Activated CD8-positive, alpha-beta memory T cell treated with anti-CD3 and anti-CD28 coated beads, Interleukin-2, amount 50 U/mL, for 48 hours (primary cell): Measurements from ENCODE around the gene TMED8.
"Not testable (repeated sequence)": the region's sequence is repeated elsewhere in the genome, so short reads cannot be mapped to it uniquely, and the experiment has no call there.

ENCODE experiments used
- DNase-seq: peaks from one replicate; pipeline ENCODE4 v3.0.0-alpha.2; 2020

Gene TMED8

DNA sequence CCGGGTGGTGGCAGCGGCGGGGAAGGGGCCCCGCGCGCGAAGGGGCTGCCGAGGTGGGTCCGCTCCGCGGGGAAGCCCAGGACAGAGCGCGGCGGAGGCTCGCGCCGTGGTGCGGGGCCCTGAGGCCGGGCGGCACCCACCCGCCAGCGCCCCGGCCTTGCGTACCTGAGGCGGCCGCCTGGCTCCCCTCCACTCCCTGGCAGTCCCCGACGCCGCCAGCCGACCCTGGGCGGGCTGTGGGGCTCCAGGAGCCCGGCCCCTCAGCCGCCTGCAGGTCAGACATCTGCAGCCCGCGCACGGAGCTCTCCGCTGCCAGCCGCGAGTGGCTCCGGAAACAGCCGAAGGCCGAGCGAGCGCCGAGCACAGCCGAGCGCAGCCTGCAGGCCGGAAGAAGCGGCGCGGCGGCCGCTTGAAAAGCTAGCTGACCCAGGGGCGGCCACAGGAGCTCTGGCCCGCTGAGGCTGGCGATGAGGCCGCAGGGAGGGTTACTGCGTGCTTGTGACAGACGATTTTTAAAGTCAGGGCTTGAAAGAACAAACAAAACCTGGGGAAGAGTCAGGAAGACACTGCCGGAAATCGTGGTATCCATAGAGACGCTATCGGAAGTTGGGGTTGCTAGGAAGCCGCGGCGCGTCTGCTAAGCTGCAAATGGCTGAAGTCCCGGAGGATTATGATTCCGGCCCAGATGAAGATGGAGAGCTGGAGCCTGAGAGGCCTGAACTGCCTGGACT is at the start of gene TMED8, which contains the start of gene SAMD15:
TSS of gene TMED8 (minus strand) at position 324 of the 731 bp plus-strand sequence. CDS start at position 283, 41 bp downstream.
TSS of gene SAMD15 (plus strand) at position 609 of the 731 bp plus-strand sequence. CDS start at position 649, 40 bp downstream.
- DNase-seq, result peak; percentile 89

DNA sequence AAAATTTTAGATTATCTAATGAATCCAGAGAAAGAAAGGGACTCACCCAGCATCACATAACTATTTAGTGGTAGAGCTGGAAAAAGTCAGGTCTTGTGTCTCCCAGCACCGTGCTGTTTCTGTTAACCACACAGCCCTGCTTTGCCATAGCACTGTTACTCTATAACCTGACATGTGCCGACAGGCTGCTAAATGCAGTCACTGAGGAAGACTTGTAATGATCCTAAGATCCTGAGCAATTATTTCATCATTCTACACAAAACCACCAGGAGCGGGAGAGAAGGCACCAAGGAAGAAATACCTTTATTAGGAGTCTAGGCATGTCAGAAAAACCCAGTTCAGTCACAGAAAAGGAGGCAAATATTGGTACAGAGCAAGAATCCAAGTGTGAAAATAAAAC is 49.5 kb upstream of the TMED8 start:
- DNase-seq, result no peak

- DNase-seq, result no peak
Measured at GRCh38 chr14:77424862-77425261, 48.0 kb upstream of the TMED8 start.

DNA sequence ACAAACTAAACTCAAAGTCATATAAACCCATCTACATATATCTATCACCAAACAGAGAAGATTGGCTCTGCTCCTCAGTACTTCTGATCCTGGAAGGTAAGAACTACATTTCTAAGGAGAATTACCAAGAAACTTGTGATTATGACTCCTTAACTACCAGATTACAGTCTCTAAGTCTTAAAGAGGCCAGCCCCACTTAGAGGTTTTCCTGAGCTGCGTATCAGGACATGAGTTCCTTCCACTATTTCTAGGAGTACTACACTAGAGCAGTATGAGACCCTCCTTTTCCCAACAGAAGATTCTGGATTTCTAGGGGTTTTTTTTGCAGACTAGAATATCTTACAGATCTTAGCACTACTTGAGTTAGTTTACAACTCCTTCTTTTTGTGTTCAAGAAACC is 46.5 kb upstream of the TMED8 start, which contains the start of gene NOXRED1:
TSS of gene NOXRED1 (minus strand) at position 101 of the 400 bp plus-strand sequence. CDS start 634 bp downstream, outside the sequence.
- no peak for DNase-seq

- DNase-seq, result no peak
Measured at GRCh38 chr14:77421201-77421600, 44.3 kb upstream of the TMED8 start.

- DNase-seq, result no peak
Measured at GRCh38 chr14:77416836-77417235, 39.9 kb upstream of the TMED8 start.

DNA sequence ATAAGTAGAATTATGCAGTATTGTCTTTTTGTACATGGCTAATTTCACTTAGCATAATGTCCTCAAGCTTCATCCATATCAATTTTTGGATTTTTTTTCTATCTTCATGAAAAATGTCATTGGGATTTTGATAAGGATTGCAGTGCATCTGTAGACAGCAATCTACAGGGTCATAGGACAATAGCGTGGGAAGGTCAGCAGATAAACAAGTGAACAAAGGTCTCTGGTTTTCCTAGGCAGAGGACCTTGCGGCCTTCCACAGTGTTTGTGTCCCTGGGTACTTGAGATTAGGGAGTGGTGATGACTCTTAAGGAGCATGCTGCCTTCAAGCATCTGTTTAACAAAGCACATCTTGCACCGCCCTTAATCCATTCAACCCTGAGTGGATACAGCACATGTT is 39.2 kb upstream of the TMED8 start:
- not testable (repeated sequence) for DNase-seq

- not testable (repeated sequence) for DNase-seq
Measured at GRCh38 chr14:77415403-77416030, 38.6 kb upstream of the TMED8 start.

DNA sequence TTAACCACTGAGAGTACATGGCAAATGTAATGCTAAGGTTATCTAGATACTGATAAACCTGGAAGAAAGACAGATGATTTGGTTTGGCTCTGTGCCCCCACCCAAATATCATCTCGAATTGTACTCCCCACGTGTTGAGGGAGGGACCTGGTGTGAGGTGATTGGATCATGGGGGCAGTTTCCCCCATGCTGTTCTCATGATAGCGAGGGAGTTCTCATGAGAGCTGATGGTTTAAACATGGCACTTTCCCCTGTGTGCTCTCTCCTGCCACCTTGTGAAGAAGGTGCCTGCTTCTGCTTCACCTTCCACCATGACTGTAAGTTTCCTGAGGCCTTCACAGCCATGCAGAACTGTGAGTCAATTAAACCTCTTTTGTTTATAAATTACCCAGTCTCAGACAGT is 32.2 kb upstream of the TMED8 start:
- DNase-seq, result no peak

DNA sequence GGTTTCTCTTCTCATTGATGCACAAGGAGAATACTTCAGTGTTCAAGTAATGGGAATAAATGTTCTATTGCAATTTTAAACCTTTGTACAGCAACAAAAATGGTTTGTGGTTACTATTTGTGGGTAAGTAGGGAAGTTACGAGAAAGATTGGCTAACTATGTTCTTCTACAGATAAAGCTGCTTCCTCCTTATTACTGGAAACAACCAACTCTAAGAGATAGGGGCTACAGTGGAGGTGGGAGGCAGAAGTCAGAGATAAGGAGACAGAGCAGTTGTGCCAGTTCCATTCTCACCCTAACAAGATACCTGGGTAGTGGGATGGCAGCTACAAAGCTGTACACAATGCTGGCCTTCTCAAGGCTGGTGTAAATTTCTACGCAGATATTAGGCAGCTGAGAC is 30.3 kb upstream of the TMED8 start:
- no peak for DNase-seq

DNA sequence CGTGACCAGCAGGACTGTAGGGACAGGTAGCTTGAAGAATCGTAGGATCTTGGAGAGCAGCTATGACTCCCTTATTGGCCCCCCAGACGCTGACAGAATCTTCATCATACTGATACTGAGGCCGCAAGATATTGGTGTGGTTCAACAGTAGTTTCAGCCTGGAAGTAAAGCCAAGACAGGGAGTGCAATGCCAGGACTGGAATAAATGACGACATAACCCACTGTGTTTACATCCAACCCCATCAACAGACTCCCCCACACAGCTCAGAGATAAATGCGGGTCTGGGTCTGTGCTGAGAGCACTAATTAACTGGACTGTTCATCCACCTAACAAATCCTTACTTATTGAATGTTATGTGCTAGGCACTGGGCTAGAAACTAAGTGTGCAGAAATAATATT is 29.8 kb upstream of the TMED8 start:
- no peak for DNase-seq

DNA sequence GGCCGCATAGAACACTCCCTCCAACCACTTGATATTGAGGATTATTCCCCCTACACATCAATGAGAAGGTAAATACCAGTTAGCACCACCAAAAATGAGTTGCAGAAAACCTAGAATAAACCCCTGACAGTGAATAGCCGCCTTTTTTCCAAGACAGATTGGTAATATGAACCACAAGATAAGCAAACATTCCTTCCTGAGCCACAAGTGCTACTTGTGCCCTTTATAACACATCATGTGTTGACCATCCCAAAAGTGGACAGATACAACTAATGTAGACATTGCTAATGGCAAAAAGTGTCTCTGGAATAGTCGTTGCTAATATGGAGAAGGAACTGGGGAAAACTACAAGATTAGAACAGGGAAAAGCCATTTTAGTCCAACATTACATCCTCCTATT is 29.2 kb upstream of the TMED8 start:
- DNase-seq, result no peak

- no peak for DNase-seq
Measured at GRCh38 chr14:77403768-77404167, 26.9 kb upstream of the TMED8 start.

DNA sequence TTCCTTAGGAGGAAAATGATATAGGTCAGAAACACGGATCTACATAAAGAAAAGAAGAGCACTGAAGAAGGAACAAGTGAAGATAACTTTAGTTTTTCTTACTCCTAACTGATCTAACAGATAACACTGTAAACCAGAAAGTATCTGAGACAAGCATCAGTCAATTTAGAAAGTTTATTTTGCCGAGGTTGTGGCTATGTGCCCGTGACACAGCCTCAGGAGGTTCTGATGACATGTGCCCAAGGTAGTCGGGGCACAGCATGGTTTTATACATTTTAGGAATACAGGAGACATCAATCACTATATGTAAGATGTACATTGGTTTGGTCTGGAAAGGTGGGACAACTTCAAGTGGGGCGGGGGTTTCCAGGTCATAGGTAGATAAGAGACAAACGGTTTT is 23.3 kb upstream of the TMED8 start:
- DNase-seq, result no peak

- DNase-seq, result no peak
Measured at GRCh38 chr14:77390188-77390587, 13.3 kb upstream of the TMED8 start.

- no peak for DNase-seq
Measured at GRCh38 chr14:77378701-77379100, 1.8 kb upstream of the TMED8 start.

DNA sequence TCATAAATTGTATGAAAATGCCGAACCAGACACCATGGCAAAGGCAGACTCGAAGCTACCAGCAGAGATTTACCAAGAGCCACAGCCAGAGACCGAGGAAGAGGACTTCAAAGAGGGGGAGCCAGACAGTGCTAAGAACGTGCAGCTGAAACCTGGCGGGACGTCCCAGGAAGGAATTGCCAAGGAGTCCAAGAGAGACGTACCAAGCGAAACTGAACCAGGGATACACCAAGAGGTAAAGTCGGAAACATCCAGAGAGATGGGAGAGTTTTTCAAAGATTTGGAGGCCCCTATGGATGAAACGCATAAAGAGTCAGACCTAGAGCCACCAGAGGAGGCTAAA is 579 bp upstream of the TMED8 start:
- DNase-seq, result no peak

DNA sequence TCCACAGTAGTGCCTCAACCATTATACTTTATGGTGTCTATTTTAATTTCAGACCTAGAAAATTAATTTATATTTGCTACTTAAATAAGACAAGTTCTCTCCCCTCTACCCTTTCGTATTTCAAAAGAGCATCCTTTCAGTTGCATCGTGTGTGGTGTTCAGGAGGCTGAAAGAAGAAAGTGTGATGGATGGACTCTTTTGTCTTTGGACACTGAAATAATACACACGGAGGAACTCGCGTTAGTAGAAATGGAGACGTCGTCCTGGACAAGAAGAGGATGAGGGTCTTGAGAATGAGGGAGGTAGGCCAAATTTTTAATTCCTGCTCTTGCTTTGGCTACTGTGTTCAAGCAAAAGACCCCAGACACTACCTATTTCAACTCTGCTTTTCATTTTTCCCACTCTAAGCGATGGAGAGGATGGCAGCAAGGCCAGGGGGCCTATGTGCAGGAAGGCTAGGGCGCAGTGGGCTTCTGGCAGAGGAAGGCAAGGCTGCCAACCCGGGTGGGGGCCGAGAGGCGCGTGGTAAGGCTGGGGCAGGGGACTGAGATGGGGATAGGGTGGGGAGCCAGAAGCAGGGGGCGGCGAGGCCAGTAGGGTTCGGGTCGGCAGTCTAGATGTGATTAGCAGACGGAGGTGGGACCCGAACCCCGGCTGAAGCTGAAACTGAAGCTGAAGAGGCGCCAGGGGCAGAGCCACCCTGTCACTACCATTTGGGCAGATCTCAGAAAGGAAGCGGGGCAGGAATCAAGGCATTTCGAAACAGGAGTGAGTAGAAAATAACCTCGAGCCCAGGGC is 722 bp downstream of the TMED8 start:
- peak; percentile 70 for DNase-seq

GRCh38 chr14:77375164-77375950 is 1.5 kb downstream of the TMED8 start:
- no peak for DNase-seq

DNA sequence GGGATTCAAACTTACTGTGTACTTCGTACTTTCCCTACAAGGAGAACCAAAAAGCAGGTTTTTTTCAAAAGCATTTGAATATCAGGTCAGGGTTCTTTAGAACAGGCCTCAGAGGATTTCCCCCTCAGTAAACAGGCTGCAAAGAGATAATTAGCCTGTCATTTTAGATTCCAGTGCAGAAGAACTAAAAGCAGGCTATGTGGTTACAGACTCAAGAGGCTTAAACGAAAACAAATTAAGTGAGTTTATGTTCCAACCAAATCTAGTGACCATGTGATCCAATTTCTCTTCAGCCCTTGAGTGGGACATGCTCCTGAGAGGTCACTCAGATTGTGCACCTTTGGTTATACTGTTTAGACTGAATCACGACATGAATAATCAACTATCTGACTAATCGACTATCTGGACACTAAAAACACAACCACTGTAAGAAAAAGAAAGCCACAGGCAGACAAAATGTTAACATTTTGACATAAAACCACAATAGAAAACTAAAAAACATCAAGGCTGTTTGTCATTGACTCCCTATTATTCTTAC is 4.5 kb downstream of the TMED8 start:
- DNase-seq, result no peak

DNA sequence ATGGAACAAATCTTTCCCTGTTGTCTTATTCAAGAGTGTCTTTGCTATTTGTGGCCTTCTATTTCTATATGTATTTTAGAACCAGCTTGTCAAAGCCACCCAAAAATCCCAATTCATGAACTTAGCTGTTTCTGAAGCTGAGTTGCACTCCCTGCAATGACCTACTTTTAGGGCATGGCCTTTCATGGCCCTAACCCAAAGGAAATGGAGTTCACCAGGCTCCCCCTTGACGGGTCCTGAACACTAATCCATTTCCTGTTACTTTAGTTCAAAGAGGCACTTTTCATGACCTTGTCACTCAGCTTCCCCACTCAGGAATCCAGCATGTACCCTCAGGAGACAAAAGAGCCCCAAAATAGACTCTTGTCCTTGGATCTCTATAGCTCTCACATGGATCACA is 7.6 kb downstream of the TMED8 start:
- no peak for DNase-seq

DNA sequence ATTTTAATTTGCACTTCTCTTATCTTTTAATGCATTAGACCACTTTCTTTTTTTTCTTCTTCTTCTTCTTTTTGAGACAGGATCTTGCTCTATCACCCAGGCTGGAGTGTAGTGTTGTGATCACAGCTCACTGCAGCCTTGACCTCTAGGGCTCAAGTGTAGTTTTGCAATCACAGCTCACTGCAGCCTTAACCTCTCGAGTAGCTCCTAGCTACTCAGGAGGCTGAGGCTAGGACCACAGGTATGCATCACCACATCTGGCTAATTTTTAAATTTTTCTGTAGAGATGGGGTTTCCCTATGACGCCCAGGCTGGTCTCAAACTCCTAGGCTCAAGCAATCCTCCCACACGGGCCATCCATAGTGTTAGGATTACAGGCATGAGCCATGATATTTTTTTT is 12.7 kb downstream of the TMED8 start:
- DNase-seq, result no peak

DNA sequence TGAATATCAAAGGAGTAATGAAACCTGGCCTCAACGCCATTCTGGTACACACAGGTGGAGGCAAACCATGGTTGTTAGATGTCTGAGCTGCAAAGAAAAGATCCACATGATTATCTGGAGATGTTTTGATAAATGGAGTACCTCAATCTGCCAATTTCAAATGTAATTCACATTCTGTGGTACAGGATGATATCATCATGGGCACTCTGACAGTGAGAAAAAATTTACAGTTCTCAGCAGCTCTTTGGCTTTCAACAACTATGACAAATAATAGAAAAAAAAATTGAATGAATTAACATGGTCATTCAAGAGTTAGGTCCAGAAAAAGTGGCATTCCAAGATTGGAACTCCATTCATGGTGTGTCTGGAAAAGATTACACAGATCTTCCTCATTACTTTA is 17.3 kb downstream of the TMED8 start:
- DNase-seq, result no peak
